ENCODE data around the gene PLXND1.

- TF ChIP-seq SIN3A (IDR thresholded peaks at IDR 0.05; ENCODE audit: low read depth) (no peak), EZH2phosphoT487 (IDR thresholded peaks at IDR 0.05; ENCODE audit: borderline replicate concordance) (no peak)
Observed at GRCh38 chr3:129650256-129650872, 43.9 kb upstream of the PLXND1 start.

Measured in HCT116 (cell line).